CD4-positive, alpha-beta T cell treated with Interleukin-17A for 4 hours (primary cell): ENCODE results near the gene SF3B4.
"Not testable (repeated sequence)": the region's sequence is repeated elsewhere in the genome, so short reads cannot be mapped to it uniquely, and the experiment has no call there.

Source experiments
- DNase-seq: peaks from one replicate; pipeline ENCODE4 v3.0.0-alpha.2; 2020; ENCODE audit warnings: mixed read lengths

The SF3B4 gene

GRCh38 chr1:149887196-149887455 lies 40.5 kb downstream of the SF3B4 start:
- DNase-seq = peak; percentile 27

DNA sequence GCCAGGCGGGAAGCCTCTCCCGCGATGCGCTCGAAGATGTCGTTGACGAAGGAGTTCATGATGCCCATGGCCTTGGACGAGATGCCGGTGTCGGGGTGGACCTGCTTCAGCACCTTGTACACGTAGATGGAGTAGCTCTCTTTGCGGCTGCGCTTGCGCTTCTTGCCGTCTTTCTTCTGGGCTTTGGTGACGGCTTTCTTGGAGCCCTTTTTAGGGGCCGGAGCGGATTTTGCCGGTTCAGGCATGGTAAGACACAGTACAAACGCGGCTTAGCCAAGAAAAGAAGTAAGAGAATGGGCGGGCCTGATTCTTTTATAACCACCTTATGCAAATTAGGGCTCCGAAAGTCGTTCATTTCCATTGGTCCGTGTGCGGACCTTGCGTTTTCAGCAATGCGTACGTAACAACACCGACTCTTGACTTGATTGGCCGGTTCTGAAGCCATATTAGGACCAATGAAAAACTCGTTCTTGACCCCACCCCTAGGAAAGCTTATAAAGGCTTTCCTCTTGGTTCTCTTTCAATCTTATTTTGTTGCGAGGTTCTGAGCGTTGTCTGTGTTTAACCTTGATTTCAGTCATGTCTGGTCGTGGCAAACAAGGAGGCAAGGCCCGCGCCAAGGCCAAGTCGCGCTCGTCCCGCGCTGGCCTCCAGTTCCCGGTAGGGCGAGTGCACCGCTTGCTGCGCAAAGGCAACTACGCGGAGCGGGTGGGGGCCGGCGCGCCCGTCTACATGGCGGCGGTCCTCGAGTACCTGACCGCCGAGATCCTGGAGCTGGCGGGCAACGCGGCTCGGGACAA lies 41.0 kb downstream of the SF3B4 start:
- DNase-seq = peak; percentile 82

GRCh38 chr1:149886121-149886395 lies 41.5 kb downstream of the SF3B4 start:
- DNase-seq = not testable (repeated sequence)

DNA sequence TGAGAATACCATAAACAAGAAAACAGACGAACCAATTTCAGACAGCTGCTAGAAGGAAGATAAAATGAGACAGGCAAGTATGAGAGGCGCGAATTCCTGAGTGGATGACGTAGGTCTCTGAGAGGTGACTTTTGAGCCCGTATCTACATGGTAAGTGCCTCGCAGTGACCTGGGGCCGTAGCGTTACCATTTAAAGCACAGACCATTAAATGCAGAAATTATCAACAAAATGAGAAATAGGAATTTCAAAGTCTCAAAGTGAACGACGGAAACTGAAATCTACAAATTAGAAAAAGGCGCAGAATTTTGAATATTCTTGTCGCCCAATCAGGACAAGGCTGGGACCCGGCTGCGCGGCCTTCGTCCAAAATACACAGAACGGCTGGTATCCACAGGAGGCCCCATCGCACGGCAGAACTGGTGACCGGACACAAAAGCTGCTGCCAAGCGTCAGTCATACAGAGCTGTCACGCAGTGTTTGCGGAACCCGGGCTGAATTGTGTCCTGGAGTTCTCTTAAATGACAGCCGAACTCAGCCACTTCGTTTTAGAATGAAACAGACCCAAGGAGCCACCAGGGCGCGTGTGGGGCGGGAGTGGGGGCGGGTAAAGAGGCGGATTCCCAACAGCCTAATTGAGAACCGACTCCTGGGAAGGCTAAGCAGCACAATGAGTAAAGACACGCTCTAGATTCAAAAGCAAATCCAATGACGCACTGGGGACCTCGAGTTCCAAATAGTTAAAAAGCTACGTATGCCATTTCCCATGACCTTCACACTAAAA lies 42.1 kb downstream of the SF3B4 start:
- DNase-seq = peak; percentile 70

DNA sequence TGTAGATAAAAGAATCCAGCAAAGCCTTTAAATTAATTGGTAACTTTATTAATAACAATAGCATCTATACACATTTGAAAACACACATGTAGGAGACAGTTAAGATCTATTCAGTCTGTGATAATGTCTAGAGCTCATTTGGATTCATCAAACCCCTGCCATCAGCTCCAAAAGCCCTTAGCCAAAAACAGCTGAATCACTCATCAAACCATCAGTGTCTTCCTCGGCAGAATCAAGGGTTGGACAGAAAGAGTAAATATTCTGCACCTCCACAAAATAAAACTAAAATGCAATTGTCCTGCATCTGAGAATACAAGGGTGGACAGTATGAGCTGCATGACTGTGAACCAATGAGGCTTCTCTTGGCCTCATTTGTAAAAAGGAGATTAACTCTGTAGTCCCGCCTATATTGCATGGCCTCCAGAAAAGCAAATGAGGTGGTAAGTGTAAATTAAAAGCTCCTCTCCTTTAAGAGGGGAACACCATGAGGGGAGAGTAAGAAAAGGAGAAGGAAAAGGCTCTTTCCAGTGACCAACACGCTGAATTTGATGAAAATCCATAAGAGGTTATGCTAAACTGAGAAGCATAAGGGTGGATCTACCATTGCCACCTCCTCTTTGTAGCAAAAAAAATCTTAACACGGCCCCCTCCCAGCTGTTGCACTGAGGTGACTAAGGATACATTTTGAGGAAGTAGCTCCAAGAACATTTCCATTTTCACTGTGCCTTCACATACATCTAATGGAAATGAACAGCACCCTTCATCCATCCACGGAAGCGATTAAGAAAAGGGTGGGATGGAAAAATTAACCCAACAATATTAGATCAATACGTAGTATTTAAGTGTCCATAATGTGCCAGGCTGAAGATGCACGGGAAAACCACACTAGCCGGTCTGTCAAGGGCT lies 42.9 kb downstream of the SF3B4 start:
- DNase-seq = no peak

- no peak for DNase-seq
These were observed 43.9 kb downstream of the SF3B4 start for GRCh38 chr1:149883598-149884247.

- no peak for DNase-seq
These were observed 45.7 kb downstream of the SF3B4 start for GRCh38 chr1:149881876-149882275.

DNA sequence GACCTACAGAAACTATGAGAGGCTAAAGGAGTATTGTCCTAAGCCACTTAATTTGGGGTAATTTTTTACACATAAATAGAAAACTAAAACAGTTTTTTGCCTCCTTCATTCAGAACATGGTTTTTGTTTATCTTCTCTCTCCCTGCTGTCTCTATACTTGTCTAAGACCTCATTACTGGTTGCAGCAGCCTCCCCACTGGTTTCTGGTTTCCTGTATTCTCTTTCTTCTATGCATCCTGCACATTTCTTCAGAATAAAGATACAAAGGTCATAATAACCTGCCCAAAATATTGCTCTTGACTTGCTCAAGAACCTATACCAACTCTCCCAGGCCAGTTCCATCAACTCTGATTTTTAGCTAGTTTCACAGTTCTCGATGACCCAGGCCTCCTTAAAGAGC lies 48.0 kb downstream of the SF3B4 start:
- peak; percentile 56 for DNase-seq

DNA sequence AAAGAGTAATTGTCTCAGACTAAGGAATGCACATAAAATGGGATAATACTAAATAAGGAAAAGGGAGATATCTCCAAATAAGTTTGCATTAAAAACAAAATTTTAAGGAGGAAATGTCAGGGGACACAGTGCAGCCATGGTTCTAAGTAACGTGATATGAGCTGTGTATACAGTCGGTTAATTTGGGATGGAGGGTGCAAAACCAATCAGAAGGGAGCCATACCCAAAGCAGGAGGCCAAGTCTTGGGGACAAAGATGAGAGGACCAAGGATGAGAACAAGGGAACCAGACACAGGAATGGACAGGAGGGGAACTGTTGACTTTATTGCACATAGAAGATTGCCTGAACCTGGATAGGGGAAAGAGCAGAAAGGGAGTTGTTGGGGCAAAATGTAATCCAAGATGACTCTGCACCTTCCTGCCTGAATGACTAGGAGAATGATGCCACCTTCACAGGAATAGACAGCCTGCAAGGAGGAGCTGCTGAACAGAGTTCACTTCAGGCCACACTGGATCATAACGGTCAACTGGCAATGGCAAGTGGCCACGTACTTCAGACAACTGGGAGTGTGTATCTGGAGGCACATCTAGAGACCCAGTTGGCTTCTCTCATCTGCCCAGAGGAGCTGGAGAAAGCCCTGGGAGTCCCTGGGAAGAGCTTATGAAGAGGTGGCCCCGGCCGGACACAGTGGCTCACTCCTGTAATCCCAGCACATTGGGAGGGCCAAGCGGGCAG lies 50.2 kb downstream of the SF3B4 start:
- no peak for DNase-seq
